K562 (cell line): ENCODE results near the gene CPN2. TPM values are rescaled to one million over a fixed set of nuclear protein-coding genes. Genes with fewer than 3 reads are reported as not detected.

Experiments
- ATAC-seq: fragments of 200-7000 bp; cut with Tn5 transposase; 3 replicates; pipeline ENCODE4 v1.9.1; 2020; ENCODE audit warnings: moderate library complexity
- BruUV-seq: library from RNA; stranded (reverse); fragments of 400-500 nt; replicated peaks from 2 replicates; lab custom pipeline; 2021; lab: Mats Ljungman, UMichigan
- CTCF ChIA-PET: fragments of 300-600 bp; formaldehyde crosslinking; extraction: SDS; loops from one replicate; lab custom pipeline; 2021; ENCODE audit warnings: low intra/inter-chr PET ratio; lab: Yijun Ruan, JAX
- POLR2A ChIA-PET: fragments of 300-600, 350-650 bp; sonication (Branson Sonifier 250); formaldehyde crosslinking; extraction: SDS; loops from one replicate; lab custom pipeline; 2021; ENCODE audit warnings: antibody characterized with exemption, inconsistent platforms; lab: Yijun Ruan, JAX
- DNase-seq, 4 experiments: peaks; one replicate each; pipeline versions ENCODE4 v3.0.0 to v3.0.0-alpha.2; 2011 to 2018; ENCODE audit warnings: low spot score in 3 of 4, mixed read lengths in 3 of 4; ENCODE audit errors: extremely low read depth in 1 of 4
- FAIRE-seq: peaks from 2 replicates; lab custom pipeline; 2011; peaks lifted over from hg19 to GRCh38; lab: Jason Lieb, UNC
- H2AFZ ChIP-seq: 2 replicates; pipeline ENCODE4 v1.6.0; 2011; ENCODE audit warnings: low read depth, low read length, control low read depth, inconsistent platforms
- H3K27ac ChIP-seq: fragments of 200-600 bp; 3 replicates; pipeline ENCODE4 v1.8.0; 2011; ENCODE audit warnings: low read depth, mild to moderate bottlenecking, control low read depth, inconsistent platforms, low read length, moderate library complexity, mixed read lengths; ENCODE audit errors: extremely low read depth
- H3K27me3 ChIP-seq, 2 experiments: fragments of 300-600 bp in 1 of 2; 2 replicates in 1 of 2; 3 replicates in 1 of 2; pipeline versions ENCODE4 v1.6.0 to v1.8.0; 2011; ENCODE audit warnings: inconsistent platforms in 2 of 2, low read length in 2 of 2, mild to moderate bottlenecking in 1 of 2, mixed read lengths in 1 of 2, moderate library complexity in 1 of 2; ENCODE audit not compliant: control insufficient read depth in 2 of 2, insufficient read depth in 2 of 2
- H3K36me3 ChIP-seq: fragments of 300-600 bp; 3 replicates; pipeline ENCODE4 v1.8.0; 2011; ENCODE audit warnings: mild to moderate bottlenecking, low read length, inconsistent platforms; ENCODE audit not compliant: control insufficient read depth, insufficient read depth
- H3K4me1 ChIP-seq, 2 experiments: fragments of 200-600 bp in 1 of 2; replicated peaks in 1 of 2; 2 replicates in 1 of 2; 3 replicates in 1 of 2; pipeline versions ENCODE4 v1.5.1 to v1.8.0; 2011; ENCODE audit warnings: inconsistent platforms in 2 of 2, low read length in 2 of 2, mild to moderate bottlenecking in 1 of 2, mixed read lengths in 1 of 2, moderate library complexity in 1 of 2; ENCODE audit not compliant: control insufficient read depth in 2 of 2, insufficient read depth in 2 of 2
- H3K4me2 ChIP-seq: 2 replicates; pipeline ENCODE4 v1.6.1; 2011; ENCODE audit warnings: low read length, control low read depth, inconsistent platforms, mixed read lengths; ENCODE audit not compliant: insufficient read depth
- H3K4me3 ChIP-seq: fragments of 200-600 bp; sonication (generic), shearing (Covaris generic); 2 replicates; pipeline ENCODE4 v1.5.1; 2016; ENCODE audit warnings: control low read depth, inconsistent platforms
- H3K79me2 ChIP-seq: fragments of 200-600 bp; 3 replicates; pipeline ENCODE4 v1.8.0; 2011; ENCODE audit warnings: low read length, inconsistent platforms; ENCODE audit not compliant: control insufficient read depth, insufficient read depth
- H3K9ac ChIP-seq, 2 experiments: 2 replicates each; pipeline versions ENCODE4 v1.6.0 to v1.6.1; 2011; ENCODE audit warnings: low read depth in 2 of 2, low read length in 2 of 2, control low read depth in 1 of 2, inconsistent platforms in 1 of 2, mild to moderate bottlenecking in 1 of 2, mixed read lengths in 1 of 2; ENCODE audit not compliant: insufficient read depth in 1 of 2
- H3K9me1 ChIP-seq: one replicate; pipeline ENCODE4 v1.6.0; 2011; ENCODE audit warnings: inconsistent platforms, mild to moderate bottlenecking, low read length, moderate library complexity; ENCODE audit not compliant: control insufficient read depth, insufficient read depth
- H3K9me3 ChIP-seq: replicated peaks from 2 replicates; pipeline ENCODE4 v1.5.1; 2011; ENCODE audit warnings: low read depth, low read length, inconsistent platforms; ENCODE audit not compliant: control insufficient read depth, insufficient read depth
- H4K20me1 ChIP-seq: replicated peaks from 2 replicates; pipeline ENCODE4 v1.6.1; 2011; ENCODE audit warnings: low read length, inconsistent platforms, mixed read lengths; ENCODE audit not compliant: control insufficient read depth, insufficient read depth
- CBFA2T3 ChIP-seq: fragments of 450-650 bp; IDR thresholded peaks from 2 replicates; pipeline ENCODE4 v1.6.1; 2017
- ETV1 ChIP-seq: fragments of 450-650 bp; conservative IDR thresholded peaks from 2 replicates; pipeline ENCODE4 v1.6.1; 2016; ENCODE audit warnings: missing genetic modification characterization, control low read depth, low read depth, missing compliant biosample characterization
- MECOM ChIP-seq: fragments of 250-450 bp; sonication (Bioruptor Pico); IDR thresholded peaks from 2 replicates; pipeline ENCODE4 v1.8.0; 2022; ENCODE audit warnings: inconsistent platforms
- NBN ChIP-seq: fragments of 450-650 bp; IDR thresholded peaks from 2 replicates; pipeline ENCODE4 v1.6.1; 2016; ENCODE audit warnings: low read depth, mild to moderate bottlenecking
- PTBP1 ChIP-seq: fragments of 200-400 bp; formaldehyde crosslinking; IDR thresholded peaks from 2 replicates; pipeline ENCODE4 v1.6.1; 2017; ENCODE audit warnings: low read depth, low read length
- STAG1 ChIP-seq: sonication (generic); formaldehyde crosslinking; IDR thresholded peaks from 2 replicates; pipeline ENCODE4 v1.5.0; 2020; ENCODE audit warnings: missing genetic modification reagents, borderline replicate concordance
- ZNF140 ChIP-seq: fragments of 250-450 bp; sonication (Bioruptor Pico); IDR thresholded peaks from 2 replicates; pipeline ENCODE4 v1.8.0; 2021; ENCODE audit warnings: moderate library complexity, mild to moderate bottlenecking, inconsistent platforms
- ZNF224 ChIP-seq: sonication (generic); formaldehyde crosslinking; IDR thresholded peaks from 2 replicates; pipeline ENCODE4 v1.8.0; 2022; ENCODE audit warnings: mild to moderate bottlenecking, missing genetic modification reagents
- ZZZ3 ChIP-seq: fragments of 450-650 bp; IDR thresholded peaks from 2 replicates; pipeline ENCODE4 v1.6.1; 2016; ENCODE audit warnings: antibody characterized with exemption, mild to moderate bottlenecking, moderate library complexity
- WGBS: fragments of 100-300 bp; shearing (Covaris generic); methylation state at CpG from one replicate; pipeline ENCODE4 v1.1.6; 2016; ENCODE audit warnings: low coverage, mixed read lengths; ENCODE audit not compliant: insufficient coverage; ENCODE audit errors: missing lambda C conversion rate; 5-methylcytosine and 5-hydroxymethylcytosine counted together
- in situ Hi-C: fragments of 300-500 bp; cut with MboI; formaldehyde crosslinking; loops from 4 replicates; pipeline ENCODE4 v1.15.0; 2018; ENCODE audit warnings: inconsistent platforms, mixed read lengths
- intact Hi-C: fragments of 100-400 bp; cut with micrococcal nuclease; formaldehyde crosslinking; loops from 2 replicates; pipeline ENCODE4 v1.14.2; 2022
- polyA plus RNA-seq, 8 experiments: library from polyadenylated mRNA; depleted of rRNA in 4 of 8; stranded (reverse) in 5 of 8; unstranded in 3 of 8; fragments of >200 nt; fragmentation: Nextera tagmentation in 2 of 8; fragmentation: Illumina TruSeq in 1 of 8; extraction: Ambion mirVana in 2 of 8; extraction: Trizol in 1 of 8; gene quantifications; 2 replicates each; pipeline versions ENCODE4 v1.2.1 to v1.2.3, GENCODE V29; 2011 to 2014; ENCODE audit warnings: inconsistent platforms in 1 of 8, missing spikeins in 1 of 8
- total RNA-seq, 7 experiments: library from RNA; depleted of rRNA in 6 of 7; stranded (reverse); fragments of >200 nt in 6 of 7; fragmentation: Illumina TruSeq in 2 of 7; extraction: Trizol in 2 of 7; gene quantifications; 2 replicates each; pipeline versions ENCODE4 v1.2.1 to v1.2.3, GENCODE V29; 2011 to 2021; ENCODE audit warnings: low replicate concordance in 1 of 7
- TF ChIP-seq, protein P1 (sequence below): sonication (generic); formaldehyde crosslinking; IDR thresholded peaks from 2 replicates; pipeline ENCODE4 v1.8.1; 2023; ENCODE audit warnings: mild to moderate bottlenecking, missing genetic modification reagents
- TF ChIP-seq, protein P2 (sequence below), 3 experiments: IDR thresholded peaks in 2 of 3; conservative IDR thresholded peaks in 1 of 3; 2 replicates each; pipeline ENCODE4 v1.5.1; 2011 to 2012; ENCODE audit warnings: low read length in 3 of 3, mild to moderate bottlenecking in 3 of 3, control low read depth in 2 of 3, improper control_type of control experiment in 1 of 3, inconsistent platforms in 1 of 3, low read depth in 1 of 3, mixed read lengths in 1 of 3, moderate library complexity in 1 of 3; ENCODE audit not compliant: insufficient read depth in 2 of 3
- TF ChIP-seq, protein P3 (sequence below): sonication (generic); formaldehyde crosslinking; IDR thresholded peaks from 2 replicates; pipeline ENCODE4 v1.8.0; 2022; ENCODE audit warnings: mild to moderate bottlenecking, missing genetic modification reagents
- TF ChIP-seq, protein P4 (sequence below): fragments of 250-450 bp; sonication (Bioruptor Pico); IDR thresholded peaks from 2 replicates; pipeline ENCODE4 v1.9.0; 2021; ENCODE audit warnings: mild to moderate bottlenecking, inconsistent platforms

Gene CPN2
- total and polyA plus RNA-seq, 9 of the 15 experiments (the other 6 are each of a cell fraction or from before 2014, with no cell fraction given) = not detected

DNA sequence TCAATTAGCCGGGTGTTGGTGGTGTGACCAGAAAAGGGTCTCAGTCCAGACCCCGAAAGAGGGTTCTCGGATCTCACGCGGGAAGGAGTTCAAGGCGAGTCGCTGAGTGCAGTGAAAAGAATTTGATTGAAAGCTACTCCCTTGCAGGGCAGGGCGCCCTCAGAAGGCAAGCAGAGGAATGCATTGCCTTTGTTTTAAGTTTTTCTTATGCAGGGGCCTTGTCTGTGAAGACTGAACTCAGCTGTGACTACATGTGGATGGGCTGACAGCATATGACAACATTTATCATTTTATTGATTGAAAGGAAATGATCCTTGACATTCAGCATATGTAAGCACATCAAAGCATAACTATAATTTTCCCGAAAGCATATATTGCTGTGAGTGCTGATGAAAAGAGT lies 11.8 kb downstream of the CPN2 start:
- H3K4me2 ChIP-seq = no peak overlapping the region
- TF ChIP-seq ZNF224 (CRISPR knock-in tag) (no peak), ZZZ3 (no peak), CBFA2T3 (no peak), PTBP1 (no peak), ETV1 (tag) (no peak), NBN (no peak), STAG1 (CRISPR knock-in tag) (peak; percentile 54; the same call in 1 of the 2 replicates), ZNF140 (no peak), MECOM (CRISPR knock-in tag) (no peak)
- TF ChIP-seq, protein P1, sequence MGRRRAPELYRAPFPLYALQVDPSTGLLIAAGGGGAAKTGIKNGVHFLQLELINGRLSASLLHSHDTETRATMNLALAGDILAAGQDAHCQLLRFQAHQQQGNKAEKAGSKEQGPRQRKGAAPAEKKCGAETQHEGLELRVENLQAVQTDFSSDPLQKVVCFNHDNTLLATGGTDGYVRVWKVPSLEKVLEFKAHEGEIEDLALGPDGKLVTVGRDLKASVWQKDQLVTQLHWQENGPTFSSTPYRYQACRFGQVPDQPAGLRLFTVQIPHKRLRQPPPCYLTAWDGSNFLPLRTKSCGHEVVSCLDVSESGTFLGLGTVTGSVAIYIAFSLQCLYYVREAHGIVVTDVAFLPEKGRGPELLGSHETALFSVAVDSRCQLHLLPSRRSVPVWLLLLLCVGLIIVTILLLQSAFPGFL (CRISPR knock-in tag) = no peak
- TF ChIP-seq, protein P2, sequence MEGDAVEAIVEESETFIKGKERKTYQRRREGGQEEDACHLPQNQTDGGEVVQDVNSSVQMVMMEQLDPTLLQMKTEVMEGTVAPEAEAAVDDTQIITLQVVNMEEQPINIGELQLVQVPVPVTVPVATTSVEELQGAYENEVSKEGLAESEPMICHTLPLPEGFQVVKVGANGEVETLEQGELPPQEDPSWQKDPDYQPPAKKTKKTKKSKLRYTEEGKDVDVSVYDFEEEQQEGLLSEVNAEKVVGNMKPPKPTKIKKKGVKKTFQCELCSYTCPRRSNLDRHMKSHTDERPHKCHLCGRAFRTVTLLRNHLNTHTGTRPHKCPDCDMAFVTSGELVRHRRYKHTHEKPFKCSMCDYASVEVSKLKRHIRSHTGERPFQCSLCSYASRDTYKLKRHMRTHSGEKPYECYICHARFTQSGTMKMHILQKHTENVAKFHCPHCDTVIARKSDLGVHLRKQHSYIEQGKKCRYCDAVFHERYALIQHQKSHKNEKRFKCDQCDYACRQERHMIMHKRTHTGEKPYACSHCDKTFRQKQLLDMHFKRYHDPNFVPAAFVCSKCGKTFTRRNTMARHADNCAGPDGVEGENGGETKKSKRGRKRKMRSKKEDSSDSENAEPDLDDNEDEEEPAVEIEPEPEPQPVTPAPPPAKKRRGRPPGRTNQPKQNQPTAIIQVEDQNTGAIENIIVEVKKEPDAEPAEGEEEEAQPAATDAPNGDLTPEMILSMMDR (IDR thresholded peaks at IDR 0.05 in 2 of 3, conservative IDR thresholded peaks at IDR 0.05 in 1 of 3; ENCODE audit: insufficient read depth in 2 of 3, low read depth in 1 of 3, low read length in 3 of 3) = peak; percentile 29 to 54 (median 54); a peak in 5 of 6 replicates
- TF ChIP-seq, protein P3, sequence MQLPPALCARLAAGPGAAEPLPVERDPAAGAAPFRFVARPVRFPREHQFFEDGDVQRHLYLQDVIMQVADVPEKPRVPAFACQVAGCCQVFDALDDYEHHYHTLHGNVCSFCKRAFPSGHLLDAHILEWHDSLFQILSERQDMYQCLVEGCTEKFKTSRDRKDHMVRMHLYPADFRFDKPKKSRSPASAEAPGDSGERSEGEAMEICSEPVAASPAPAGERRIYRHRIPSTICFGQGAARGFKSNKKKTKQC (CRISPR knock-in tag) = no peak
- TF ChIP-seq, protein P4, sequence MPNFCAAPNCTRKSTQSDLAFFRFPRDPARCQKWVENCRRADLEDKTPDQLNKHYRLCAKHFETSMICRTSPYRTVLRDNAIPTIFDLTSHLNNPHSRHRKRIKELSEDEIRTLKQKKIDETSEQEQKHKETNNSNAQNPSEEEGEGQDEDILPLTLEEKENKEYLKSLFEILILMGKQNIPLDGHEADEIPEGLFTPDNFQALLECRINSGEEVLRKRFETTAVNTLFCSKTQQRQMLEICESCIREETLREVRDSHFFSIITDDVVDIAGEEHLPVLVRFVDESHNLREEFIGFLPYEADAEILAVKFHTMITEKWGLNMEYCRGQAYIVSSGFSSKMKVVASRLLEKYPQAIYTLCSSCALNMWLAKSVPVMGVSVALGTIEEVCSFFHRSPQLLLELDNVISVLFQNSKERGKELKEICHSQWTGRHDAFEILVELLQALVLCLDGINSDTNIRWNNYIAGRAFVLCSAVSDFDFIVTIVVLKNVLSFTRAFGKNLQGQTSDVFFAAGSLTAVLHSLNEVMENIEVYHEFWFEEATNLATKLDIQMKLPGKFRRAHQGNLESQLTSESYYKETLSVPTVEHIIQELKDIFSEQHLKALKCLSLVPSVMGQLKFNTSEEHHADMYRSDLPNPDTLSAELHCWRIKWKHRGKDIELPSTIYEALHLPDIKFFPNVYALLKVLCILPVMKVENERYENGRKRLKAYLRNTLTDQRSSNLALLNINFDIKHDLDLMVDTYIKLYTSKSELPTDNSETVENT = no peak

More for the DNA sequence above, 11.8 kb downstream of the CPN2 start:
- Histone ChIP-seq H3K27me3 (peaks cover 44 to 70% of the 10 kb centered on the region in 2 experiments), H2AFZ (no peak overlapping the region), H3K4me1 (peaks cover 0 to 13% of the 10 kb centered on the region in 2 experiments; a peak in 2 of 5 replicates), H3K79me2 (no peaks in the 10 kb centered on the region), H3K9me1 (no peaks in the 10 kb centered on the region), H3K27ac (no peak overlapping the region), H4K20me1 (peaks cover 3% of the 10 kb centered on the region), H3K36me3 (no peaks in the 10 kb centered on the region), H3K9me3 (no peaks in the 10 kb centered on the region), H3K4me3 (no peak overlapping the region), H3K9ac (no peak overlapping the region)
- ATAC-seq (peak; percentile 55), FAIRE-seq (peak; percentile 15), DNase-seq (peak in 1 of 4 experiments; percentile 20)
- intact Hi-C loops (loop anchor here (10.0 kb wide), 2 partner anchors 765 to 925 kb away; no protein-coding TSS in a partner anchor), in situ Hi-C loops (loop anchor here (5.0 to 25.0 kb wide), 3 partner anchors 63 to 1877 kb away; no protein-coding TSS in a partner anchor)
- POLR2A ChIA-PET = interaction anchor here (0.5 to 1.0 kb wide), 2 partner anchors 140 to 924 kb away, joined by 3 read pairs; no protein-coding TSS in a partner anchor
- BruUV-seq = no TSS peak
- CTCF ChIA-PET = interaction anchor here (0.6 kb wide), 1 partner anchor 559 kb away, joined by 3 read pairs; no protein-coding TSS in a partner anchor
- WGBS = 13% methylated on average over 9 of the region's 9 CpGs
